Stimulated activated CD4-positive, alpha-beta T cell treated with anti-CD3 and anti-CD28 coated beads, Interleukin-4, amount 100 ng/mL, for 24 hours (primary cell): ENCODE data around the gene DAND5.
"Not testable (repeated sequence)": the region's sequence is repeated elsewhere in the genome, so short reads cannot be mapped to it uniquely, and the experiment has no call there.

Experiments used
- DNase-seq: peaks from one replicate; pipeline ENCODE4 v3.0.0-alpha.2; 2020

The DAND5 gene

DNA sequence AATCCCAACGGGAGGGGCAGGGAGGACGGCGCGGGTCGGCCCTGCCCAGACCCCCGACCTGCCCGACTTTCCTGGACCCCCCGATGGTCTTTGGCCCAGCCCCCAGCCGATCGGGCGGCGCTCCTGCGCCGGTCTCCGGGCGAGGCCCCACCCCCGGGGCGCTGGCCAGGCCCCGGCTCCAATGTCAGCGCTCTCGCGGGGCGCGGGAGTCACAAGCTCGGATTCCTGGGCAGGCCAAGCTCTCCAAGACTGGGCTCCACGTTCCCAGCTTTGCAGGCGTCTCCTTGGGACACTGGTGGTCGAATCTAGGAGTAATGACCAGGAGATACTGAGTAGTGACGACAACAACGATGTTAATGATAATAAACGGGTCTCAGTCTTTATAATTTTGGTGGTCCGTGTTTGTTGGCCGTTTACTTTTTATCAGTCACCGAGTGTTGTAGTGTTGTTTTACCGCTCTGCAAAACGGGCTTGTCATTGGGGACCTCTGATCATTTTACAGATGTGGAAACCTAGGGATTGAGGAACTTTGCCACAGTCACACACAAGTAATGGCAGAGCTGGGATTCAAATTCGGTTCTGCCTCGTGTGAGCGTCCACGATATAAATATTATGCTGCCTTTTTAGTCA lies 23.2 kb upstream of the DAND5 start:
- peak; percentile 65 for DNase-seq

DNA sequence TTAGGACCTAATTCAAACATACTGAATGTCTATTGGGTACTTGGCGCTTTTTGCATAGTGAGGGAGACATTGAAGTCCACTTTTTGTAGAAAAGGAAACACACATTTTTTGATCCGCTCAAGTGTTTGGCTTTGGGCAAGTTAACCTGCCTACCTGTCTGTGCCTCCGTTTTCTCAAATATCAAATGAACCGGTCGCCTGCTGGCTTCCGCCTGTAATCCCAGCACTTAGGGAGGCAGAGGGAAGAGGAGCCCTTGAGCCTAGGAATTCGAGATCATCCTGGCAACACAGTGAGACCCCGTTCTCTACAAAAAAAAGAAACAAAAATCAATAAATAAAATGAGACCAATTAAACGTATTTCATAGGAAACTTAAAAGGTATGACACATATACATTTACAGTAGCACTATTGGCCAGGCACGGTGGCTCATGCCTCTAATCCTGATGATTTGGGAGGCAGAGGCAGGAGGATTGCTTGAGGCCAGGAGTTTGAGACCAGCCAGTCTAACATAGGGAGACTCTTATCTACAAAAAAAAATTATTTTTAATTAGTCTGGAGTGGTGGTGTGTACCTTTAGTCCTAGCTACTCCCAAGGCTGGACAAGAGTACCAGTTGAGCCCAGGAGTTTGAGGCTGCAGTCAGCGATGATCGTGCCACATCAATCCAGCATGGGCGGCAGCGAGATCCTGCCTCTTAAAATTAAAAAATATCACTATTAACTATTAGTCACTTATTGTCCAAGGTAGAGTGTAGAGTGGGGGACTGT lies 22.5 kb upstream of the DAND5 start:
- DNase-seq: no peak

GRCh38 chr19:12947702-12948611 lies 21.4 kb upstream of the DAND5 start:
- DNase-seq: no peak

DNA sequence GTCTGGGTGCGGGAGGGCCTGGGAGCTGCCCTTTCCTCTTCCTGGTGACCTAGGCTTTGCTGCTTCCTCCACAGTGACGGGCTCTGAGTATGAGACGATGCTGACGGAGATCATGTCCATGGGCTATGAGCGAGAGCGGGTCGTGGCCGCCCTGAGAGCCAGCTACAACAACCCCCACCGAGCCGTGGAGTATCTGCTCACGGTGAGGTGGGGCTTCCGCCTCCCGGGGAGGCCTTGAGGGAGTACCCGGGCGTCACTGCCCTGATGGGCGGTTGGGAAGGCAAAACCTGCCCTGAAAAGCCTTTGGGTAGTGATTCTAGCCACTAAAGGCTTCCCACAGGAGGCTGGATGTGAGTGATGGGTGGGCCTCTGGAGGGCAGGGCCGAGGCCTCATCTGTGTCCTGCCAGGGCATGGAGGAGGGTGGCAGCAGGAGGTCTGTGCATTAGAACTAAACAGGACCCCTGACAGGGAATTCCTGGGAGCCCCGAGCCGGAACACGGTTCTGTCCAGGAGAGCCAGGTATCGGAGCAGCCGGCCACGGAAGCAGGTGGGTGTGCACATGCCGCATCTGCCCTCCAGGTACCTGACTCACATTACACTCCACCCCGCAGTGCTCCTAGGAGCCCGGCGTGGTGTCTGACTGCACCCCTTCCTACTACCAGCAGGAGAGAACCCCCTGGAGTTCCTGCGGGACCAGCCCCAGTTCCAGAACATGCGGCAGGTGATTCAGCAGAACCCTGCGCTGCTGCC lies 20.6 kb upstream of the DAND5 start:
- DNase-seq: no peak

GRCh38 chr19:12949363-12950283 lies 19.8 kb upstream of the DAND5 start:
- no peak for DNase-seq

DNA sequence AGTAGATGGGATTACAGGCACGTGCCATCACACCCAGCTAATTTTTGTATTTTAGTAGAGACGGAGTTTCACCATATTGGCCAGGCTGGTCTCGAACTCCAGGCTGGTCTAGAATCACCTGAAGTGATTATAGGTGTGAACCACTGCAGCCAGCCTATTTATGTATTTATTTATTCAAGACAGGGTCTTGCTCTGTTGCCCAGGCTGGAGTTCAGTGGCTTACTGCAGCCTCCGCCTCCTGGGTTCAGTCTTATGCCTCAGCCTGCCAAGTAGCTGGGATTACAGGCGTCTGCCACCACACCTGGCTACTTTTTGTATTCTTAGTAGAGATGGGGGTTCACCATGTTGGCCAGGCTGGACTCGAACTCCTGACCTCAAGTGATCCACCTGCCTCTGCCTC lies 17.3 kb upstream of the DAND5 start:
- not testable (repeated sequence) for DNase-seq

GRCh38 chr19:12952488-12953137 lies 16.8 kb upstream of the DAND5 start:
- DNase-seq: no peak

DNA sequence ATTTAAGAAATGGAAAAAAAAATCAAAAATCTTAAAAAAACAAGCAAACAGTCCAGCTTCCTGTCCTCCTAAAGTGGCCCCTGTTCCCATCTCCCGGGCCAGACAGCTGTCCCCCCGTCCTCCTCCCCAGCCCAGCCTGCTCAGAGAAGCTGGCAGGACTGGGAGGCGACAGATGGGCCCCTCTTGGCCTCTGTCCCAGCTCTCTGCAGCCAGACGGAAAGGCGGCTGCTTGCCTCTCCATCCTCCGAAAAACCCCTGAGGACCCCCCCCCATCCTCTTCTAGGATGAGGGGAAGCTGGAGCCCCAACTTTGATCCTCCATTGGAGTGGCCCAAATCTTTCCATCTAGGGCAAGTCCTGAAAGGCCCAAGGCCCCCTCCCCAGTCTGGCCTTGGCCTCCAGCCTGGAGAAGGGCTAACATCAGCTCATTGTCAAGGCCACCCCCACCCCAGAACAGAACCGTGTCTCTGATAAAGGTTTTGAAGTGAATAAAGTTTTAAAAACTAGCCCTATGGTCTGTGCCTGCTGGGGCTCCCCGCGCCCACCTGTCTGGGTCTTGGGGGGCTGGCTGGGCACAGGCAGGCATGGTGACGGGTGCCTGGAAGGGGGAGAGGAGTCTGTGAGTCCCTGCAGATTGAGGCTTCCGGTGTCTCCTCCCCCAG lies 16.1 kb upstream of the DAND5 start:
- DNase-seq: no peak

DNA sequence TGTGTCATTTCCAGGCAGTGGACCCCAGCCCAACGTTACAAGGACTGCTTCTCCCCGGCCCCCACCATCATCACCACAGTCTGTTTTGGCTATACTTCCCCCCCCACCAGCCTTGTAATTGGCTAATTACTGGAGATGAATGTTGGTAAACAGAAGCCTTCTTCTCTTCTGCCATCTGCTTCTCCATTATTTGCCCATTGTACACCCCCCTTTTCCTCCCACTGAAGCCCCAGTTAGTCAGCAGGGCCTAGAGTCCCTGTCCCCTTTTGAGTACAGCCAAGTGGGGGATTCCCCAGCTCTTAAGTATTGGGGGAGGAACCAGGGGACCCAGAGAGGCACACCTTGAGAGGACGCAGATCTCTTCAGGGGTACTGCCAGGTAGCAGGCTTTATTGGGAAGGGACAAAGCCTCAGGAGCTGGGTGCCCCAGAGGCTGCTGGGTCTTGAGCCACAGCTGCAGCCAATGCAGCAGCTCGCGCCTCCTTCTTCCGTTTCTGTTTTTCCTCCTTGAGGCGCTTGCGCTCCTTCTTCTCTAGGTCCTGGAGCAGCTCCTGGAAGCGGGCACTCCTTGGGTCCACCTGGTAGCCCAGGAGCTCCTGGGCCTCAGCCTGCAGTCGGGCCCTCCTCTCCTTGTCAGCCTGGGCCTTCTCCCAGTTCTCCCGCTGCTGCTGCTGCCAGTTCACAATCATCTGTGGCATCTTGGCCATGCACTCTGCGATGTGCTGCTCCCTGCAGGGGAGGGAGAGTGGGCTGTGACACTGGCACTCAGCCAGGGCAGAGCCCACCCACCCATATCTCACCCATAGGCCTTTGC lies 15.4 kb upstream of the DAND5 start:
- no peak for DNase-seq

- DNase-seq: no peak
These were observed 14.8 kb upstream of the DAND5 start for GRCh38 chr19:12954612-12954962.

GRCh38 chr19:12955575-12955974 lies 13.8 kb upstream of the DAND5 start:
- DNase-seq: not testable (repeated sequence)

DNA sequence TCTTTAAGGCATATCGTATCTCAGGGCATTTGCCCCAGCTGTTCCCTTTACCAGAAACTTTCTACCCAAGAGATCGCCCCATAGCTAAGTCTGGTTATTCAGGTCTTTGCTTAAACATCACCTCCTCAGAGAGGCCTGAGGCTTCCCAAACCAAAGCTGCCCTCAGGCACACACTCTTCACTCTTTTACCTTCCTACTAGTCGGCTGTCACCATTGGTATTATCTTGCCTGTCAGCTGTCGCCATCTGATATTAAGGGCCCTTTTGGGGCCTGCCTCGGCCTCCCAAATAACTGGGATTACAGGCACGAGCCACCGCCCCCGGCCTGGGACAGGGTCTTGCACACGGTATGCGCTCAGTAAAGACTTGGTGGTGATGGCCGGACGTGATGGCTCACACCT lies 13.4 kb upstream of the DAND5 start:
- no peak for DNase-seq

- DNase-seq: peak; percentile 84
These were observed 12.7 kb upstream of the DAND5 start, which contains the start of gene GADD45GIP1 for GRCh38 chr19:12956446-12957388. Gene GADD45GIP1, minus strand, starts transcription at chr19:12957223. Its CDS starts 11 bp downstream, at chr19:12957212.

- DNase-seq: not testable (repeated sequence)
These were observed 11.9 kb upstream of the DAND5 start for GRCh38 chr19:12957389-12957952.

DNA sequence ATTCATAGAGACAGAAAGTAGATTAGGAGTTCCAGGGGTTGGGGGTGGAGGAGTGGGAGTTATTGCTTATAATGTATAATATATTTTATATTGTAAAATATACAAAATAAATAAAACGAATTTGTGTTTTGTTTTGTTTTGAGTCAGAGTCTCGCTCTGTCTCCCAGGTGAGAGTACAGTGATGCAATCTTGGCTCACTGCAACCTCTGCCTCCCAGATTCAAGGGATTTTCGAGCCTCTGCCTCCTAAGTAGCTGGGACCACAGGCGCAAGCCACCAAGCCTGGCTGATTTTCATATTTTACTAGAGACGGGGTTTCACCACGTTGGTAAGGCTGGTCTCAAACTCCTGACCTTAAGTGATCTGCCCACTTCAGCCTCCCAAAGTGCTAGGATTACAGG lies 9.9 kb upstream of the DAND5 start:
- DNase-seq: no peak

DNA sequence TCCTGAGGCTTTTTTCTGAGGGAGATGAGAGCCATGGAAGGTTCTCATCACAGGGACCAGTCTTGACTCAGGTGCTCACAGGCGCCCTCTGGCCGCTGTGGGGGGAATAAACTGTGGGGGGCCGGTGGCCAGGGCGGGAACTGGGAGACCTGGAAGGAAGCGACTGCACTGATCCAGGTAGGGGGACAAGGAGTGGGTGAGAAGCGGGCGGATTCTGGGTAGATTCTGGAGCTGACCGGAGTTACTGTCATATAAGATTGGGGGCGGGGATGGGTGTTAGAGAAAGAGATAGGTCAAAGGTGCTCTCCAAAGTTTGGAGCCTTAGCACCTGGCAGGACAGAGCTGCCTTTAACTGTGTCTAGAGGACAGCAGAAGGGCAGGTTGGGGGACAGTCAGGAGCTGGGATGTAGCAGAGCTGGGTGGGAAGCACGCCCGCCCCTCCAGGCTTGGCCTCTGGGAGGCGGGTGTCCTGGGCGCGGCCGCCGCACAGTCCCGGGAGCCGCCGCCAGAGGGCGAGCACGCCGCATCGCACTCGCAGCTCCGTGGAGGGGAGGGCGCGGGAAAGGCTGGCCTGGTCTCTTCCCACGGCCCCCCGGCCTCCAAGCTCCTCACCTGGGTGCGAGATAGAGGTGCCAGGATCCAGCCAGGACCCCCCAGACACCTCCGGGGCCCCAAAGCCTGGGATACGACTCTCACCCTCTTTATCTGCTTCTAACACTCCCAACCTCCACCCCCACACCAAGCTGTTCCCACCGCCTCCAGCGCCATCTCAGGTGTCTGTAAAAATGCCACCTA lies 4.2 kb upstream of the DAND5 start:
- DNase-seq: peak; percentile 86

- DNase-seq: no peak
These were observed 3.6 kb upstream of the DAND5 start for GRCh38 chr19:12965812-12966135.
